Osteocyte (in vitro differentiated cells): Measurements from ENCODE around the gene TRMT5. TPM values are rescaled to one million over a fixed set of nuclear protein-coding genes. Genes with fewer than 3 reads are reported as not detected.
A peak's percentile ranks its signal among the peaks of the same experiment; 100 is the strongest.

Experiments used
- DNase-seq: peaks from one replicate; pipeline ENCODE4 v3.0.0; 2021; ENCODE audit warnings: mixed read lengths; ENCODE audit not compliant: unreplicated experiment; ENCODE audit errors: extremely low spot score
- H3K27ac Mint-ChIP-seq: one replicate; pipeline ENCODE4 v1.8.0; 2021; ENCODE audit warnings: mild to moderate bottlenecking, mixed read lengths; ENCODE audit not compliant: unreplicated experiment
- H3K27me3 Mint-ChIP-seq: one replicate; pipeline ENCODE4 v1.8.0; 2021; ENCODE audit warnings: mixed read lengths; ENCODE audit not compliant: unreplicated experiment
- H3K36me3 Mint-ChIP-seq: one replicate; pipeline ENCODE4 v1.8.0; 2021; ENCODE audit warnings: mixed read lengths; ENCODE audit not compliant: unreplicated experiment
- H3K4me1 Mint-ChIP-seq: one replicate; pipeline ENCODE4 v1.8.0; 2021; ENCODE audit warnings: mixed read lengths; ENCODE audit not compliant: unreplicated experiment
- H3K4me3 Mint-ChIP-seq: one replicate; pipeline ENCODE4 v1.8.0; 2021; ENCODE audit warnings: mild to moderate bottlenecking, moderate library complexity, mixed read lengths; ENCODE audit not compliant: unreplicated experiment
- H3K9me3 Mint-ChIP-seq: one replicate; pipeline ENCODE4 v1.8.0; 2021; ENCODE audit warnings: mixed read lengths; ENCODE audit not compliant: unreplicated experiment
- CTCF ChIP-seq: fragments of 200-600 bp; sonication (generic); IDR thresholded peaks from 2 replicates; pipeline ENCODE4 v1.5.0; 2021; ENCODE audit warnings: antibody characterized with exemption, mild to moderate bottlenecking, moderate library complexity
- total RNA-seq: library from RNA; stranded (reverse); gene quantifications from 2 replicates; pipeline ENCODE4 v1.2.1, GENCODE V29; 2021

TRMT5 gene
- total RNA-seq, 1 donor from 2014 or later: 17.0 TPM

GRCh38 chr14:60973070-60973469, 7.8 kb downstream of the TRMT5 start:
- DNase-seq: no peak
- H3K27ac Mint-ChIP-seq: no peak overlapping the region

GRCh38 chr14:60972295-60972694, 8.6 kb downstream of the TRMT5 start:
- no peak overlapping the region for H3K27ac Mint-ChIP-seq
- no peak overlapping the region for H3K4me3 Mint-ChIP-seq
- DNase-seq: no peak
- H3K27me3 Mint-ChIP-seq: no peaks in the 10 kb centered on the region
- no peak for TF ChIP-seq CTCF
- peaks cover 37% of the 10 kb centered on the region for H3K36me3 Mint-ChIP-seq
- H3K9me3 Mint-ChIP-seq: no peaks in the 10 kb centered on the region
- peaks cover 33% of the 10 kb centered on the region for H3K4me1 Mint-ChIP-seq

More at GRCh38 chr14:60973070-60973469, 7.8 kb downstream of the TRMT5 start:
- Mint-ChIP-seq H3K4me3 (no peak overlapping the region), H3K27me3 (no peaks in the 10 kb centered on the region), H3K4me1 (peaks cover 33% of the 10 kb centered on the region), H3K9me3 (no peaks in the 10 kb centered on the region), H3K36me3 (peaks cover 44% of the 10 kb centered on the region)
- no peak for TF ChIP-seq CTCF

- no peak overlapping the region for H3K27ac Mint-ChIP-seq
- H3K4me3 Mint-ChIP-seq: no peak overlapping the region
- H3K9me3 Mint-ChIP-seq: no peaks in the 10 kb centered on the region
- DNase-seq: no peak
- no peaks in the 10 kb centered on the region for H3K27me3 Mint-ChIP-seq
- H3K36me3 Mint-ChIP-seq: peaks cover 29% of the 10 kb centered on the region
- TF ChIP-seq CTCF: no peak
- H3K4me1 Mint-ChIP-seq: peaks cover 32% of the 10 kb centered on the region
Observed at GRCh38 chr14:60971271-60971670, 9.6 kb downstream of the TRMT5 start.

GRCh38 chr14:60970146-60970545, 10.7 kb downstream of the TRMT5 start:
- no peak for TF ChIP-seq CTCF
- DNase-seq: no peak
- Mint-ChIP-seq H3K27ac (no peak overlapping the region), H3K36me3 (peaks cover 28% of the 10 kb centered on the region), H3K9me3 (no peaks in the 10 kb centered on the region), H3K4me3 (no peak overlapping the region), H3K27me3 (no peaks in the 10 kb centered on the region), H3K4me1 (peaks cover 43% of the 10 kb centered on the region)

GRCh38 chr14:60968671-60969070, 12.2 kb downstream of the TRMT5 start:
- no peak for TF ChIP-seq CTCF
- DNase-seq: no peak
- H3K27me3 Mint-ChIP-seq: no peaks in the 10 kb centered on the region
- no peaks in the 10 kb centered on the region for H3K9me3 Mint-ChIP-seq
- peak overlapping the region; percentile 71 for H3K27ac Mint-ChIP-seq
- H3K4me3 Mint-ChIP-seq: no peak overlapping the region
- H3K36me3 Mint-ChIP-seq: peaks cover 22% of the 10 kb centered on the region
- peaks cover 56% of the 10 kb centered on the region for H3K4me1 Mint-ChIP-seq
